Left hindlimb (tissue), 1 donor: ENCODE measurements around the gene CD300H.
"Not testable (repeated sequence)": the region's sequence is repeated elsewhere in the genome, so short reads cannot be mapped to it uniquely, and the experiment has no call there.

Source experiments
- DNase-seq: peaks from one replicate; pipeline ENCODE4 v3.0.0-alpha.2; 2018

CD300H gene

GRCh38 chr17:74525465-74525725 lies 41.9 kb downstream of the CD300H start:
- no peak for DNase-seq

GRCh38 chr17:74524653-74525464 lies 42.5 kb downstream of the CD300H start:
- no peak for DNase-seq

GRCh38 chr17:74523308-74523707 lies 44.0 kb downstream of the CD300H start:
- no peak for DNase-seq

- no peak for DNase-seq
Measured at GRCh38 chr17:74522381-74523105, 44.8 kb downstream of the CD300H start.

GRCh38 chr17:74521701-74522201 lies 45.6 kb downstream of the CD300H start:
- DNase-seq: no peak

- DNase-seq: no peak
Measured at GRCh38 chr17:74520790-74521480, 46.4 kb downstream of the CD300H start.

GRCh38 chr17:74520016-74520434 lies 47.3 kb downstream of the CD300H start:
- no peak for DNase-seq

- DNase-seq: not testable (repeated sequence)
Measured at GRCh38 chr17:74518413-74518981, 48.8 kb downstream of the CD300H start.

GRCh38 chr17:74516561-74517328 lies 50.6 kb downstream of the CD300H start:
- DNase-seq: no peak

GRCh38 chr17:74515941-74516340 lies 51.4 kb downstream of the CD300H start:
- no peak for DNase-seq

GRCh38 chr17:74514632-74515334 lies 52.5 kb downstream of the CD300H start:
- DNase-seq: no peak

- no peak for DNase-seq
Measured at GRCh38 chr17:74513987-74514631, 53.2 kb downstream of the CD300H start.

- no peak for DNase-seq
Measured at GRCh38 chr17:74512624-74513091, 54.7 kb downstream of the CD300H start.

GRCh38 chr17:74512036-74512435 lies 55.3 kb downstream of the CD300H start:
- DNase-seq: no peak
